GDM1 (cell line): ENCODE results near the gene ZBTB24.
"Not testable (repeated sequence)": the region's sequence is repeated elsewhere in the genome, so short reads cannot be mapped to it uniquely, and the experiment has no call there.

ENCODE experiments used
- DNase-seq: peaks from one replicate; lab custom pipeline; 2025; lab: John Stamatoyannopoulos, UW

The ZBTB24 gene

GRCh38 chr6:109482905-109483734, at the start of gene ZBTB24:
Gene ZBTB24, minus strand, starts transcription at chr6:109483219. Its CDS starts 1,193 bp downstream, at chr6:109482026.
- peak; percentile 91 for DNase-seq

- DNase-seq, result no peak
Observed at GRCh38 chr6:109531446-109531845, 48.4 kb upstream of the ZBTB24 start.

GRCh38 chr6:109527989-109528388, 45.0 kb upstream of the ZBTB24 start:
- no peak for DNase-seq

- DNase-seq, result peak; percentile 52
Observed at GRCh38 chr6:109526905-109527628, 44.0 kb upstream of the ZBTB24 start.

DNA sequence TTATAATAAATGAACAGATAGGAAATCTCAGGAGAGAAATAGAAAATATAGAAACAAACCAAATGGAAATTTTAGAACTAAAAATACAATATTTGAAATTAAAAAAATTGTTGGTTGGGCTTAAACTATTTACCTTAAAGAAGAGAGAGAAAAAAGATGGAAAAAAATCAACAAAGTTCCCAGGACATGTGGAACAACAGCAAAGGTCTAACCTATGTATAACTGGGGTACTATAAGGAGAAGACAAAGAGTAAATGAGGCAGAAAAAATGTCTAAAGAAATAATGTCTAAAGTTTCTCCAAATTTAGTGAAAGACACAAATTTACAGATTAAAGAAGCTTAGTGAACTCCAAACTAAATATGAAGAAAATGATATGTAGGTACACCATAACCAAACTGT, 41.1 kb upstream of the ZBTB24 start:
- no peak for DNase-seq

DNA sequence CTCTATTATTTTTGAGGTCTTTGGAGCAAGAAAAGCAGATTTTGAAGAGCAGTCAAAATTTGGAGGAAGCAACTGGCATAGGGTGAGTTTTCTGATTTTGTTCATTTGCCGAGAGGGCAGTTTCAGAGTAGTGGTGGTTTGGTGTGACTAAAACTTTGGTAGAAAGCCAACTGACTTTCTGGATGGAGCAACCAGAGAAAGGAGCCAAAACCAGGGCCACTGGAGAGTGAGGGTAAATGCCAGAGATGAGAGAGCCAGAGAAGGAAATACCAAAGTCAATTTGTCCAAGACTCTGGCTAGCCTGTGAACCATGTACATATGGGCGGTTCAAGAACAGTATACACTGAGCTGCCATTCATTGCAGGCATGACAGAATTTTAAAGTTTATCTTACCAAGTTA, 40.5 kb upstream of the ZBTB24 start:
- DNase-seq, result no peak

DNA sequence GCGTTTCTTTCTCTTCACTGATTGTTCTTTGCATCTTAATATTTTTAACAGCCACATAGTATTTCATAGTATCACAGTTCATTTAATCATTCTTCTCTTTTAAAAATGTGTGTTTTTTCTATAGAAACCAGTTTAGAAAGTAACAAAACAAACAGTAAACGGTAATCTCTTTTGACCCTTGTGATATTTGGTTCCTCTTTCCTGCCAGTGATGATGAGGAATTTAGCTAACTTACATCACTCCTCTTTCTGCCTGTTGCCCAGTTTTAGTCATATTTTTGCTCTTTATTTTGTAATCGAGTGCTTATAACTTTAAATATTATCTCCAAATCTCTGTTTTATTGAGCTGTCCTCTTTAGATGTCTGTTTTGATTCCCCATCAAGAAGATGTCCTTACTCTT, 38.1 kb upstream of the ZBTB24 start:
- DNase-seq, result no peak

- not testable (repeated sequence) for DNase-seq
Observed at GRCh38 chr6:109519647-109520046, 36.6 kb upstream of the ZBTB24 start.

GRCh38 chr6:109516929-109517328, 33.9 kb upstream of the ZBTB24 start:
- DNase-seq, result peak; percentile 41

DNA sequence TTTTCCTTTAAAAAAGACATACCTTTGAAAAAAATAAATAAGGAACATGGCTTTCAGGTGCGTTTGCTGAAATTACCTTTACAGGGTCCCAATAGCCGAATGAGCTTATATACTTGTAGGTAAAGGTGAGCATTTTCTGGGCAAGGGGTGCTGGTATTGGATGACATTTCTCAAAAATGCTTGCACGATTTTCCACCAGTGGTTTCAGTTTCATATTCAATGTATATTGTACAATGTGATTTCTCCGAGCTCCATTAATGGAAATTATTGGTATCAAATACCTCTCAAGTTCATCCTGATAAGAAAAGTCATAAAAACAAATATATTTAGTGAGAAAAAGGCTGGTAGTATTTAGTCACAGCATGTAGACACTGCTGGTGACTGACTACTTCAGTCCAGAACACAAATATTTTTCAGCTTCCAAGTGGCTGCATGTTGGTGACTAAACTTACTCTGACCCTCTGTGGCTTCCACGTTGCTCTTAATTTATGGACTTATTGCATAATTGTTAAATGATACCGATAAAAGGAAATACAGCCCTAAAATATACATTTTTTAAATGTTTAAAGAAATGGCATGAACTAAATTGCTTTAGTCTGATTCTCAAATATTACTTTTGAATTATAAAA, 32.9 kb upstream of the ZBTB24 start:
- DNase-seq, result no peak

DNA sequence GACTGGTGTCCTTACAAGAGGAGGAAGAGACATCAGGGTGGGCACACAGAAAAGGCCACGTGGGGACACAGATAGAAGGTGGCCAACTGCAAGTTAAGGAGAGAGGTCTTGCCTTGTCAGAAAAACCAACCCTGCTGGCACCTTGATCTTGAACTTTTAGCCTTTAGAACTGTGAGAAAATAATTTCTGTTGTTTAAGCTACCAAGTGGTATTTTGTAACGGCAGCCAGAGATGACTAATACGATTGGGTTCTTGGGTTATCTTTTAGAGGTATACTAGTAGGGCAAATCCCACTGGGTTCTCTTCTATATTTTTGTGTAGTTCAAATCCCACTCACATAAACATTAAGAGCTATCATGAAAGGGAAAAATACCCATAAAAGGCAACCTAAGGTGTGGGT, 31.9 kb upstream of the ZBTB24 start:
- DNase-seq, result no peak

DNA sequence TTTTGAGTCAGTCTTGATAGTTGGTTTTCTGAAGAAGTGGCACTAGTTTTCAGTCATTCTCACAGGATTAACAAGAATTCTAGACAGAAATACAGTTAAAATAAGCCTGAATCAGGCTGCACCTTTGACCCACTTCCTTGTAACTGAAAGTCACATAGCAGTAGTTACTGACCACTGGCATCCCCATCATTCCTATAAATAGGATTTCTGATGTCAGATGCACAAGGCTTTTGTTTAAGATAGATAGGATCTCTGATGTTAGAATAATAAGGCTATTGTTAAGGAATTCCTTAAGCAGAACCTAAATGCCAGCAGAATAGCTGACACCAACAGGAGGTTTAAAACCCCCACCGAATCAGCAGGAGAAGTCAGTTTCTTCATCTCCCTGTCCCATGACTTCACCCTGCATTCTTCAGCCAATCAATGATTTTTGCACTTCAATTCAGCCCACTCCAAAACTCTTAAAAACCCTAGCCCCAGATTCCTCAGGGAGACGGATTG, 30.6 kb upstream of the ZBTB24 start:
- no peak for DNase-seq

- DNase-seq, result no peak
Observed at GRCh38 chr6:109512271-109512817, 29.3 kb upstream of the ZBTB24 start.

GRCh38 chr6:109511832-109512231, 28.8 kb upstream of the ZBTB24 start:
- no peak for DNase-seq

GRCh38 chr6:109510358-109510757, 27.3 kb upstream of the ZBTB24 start:
- no peak for DNase-seq

DNA sequence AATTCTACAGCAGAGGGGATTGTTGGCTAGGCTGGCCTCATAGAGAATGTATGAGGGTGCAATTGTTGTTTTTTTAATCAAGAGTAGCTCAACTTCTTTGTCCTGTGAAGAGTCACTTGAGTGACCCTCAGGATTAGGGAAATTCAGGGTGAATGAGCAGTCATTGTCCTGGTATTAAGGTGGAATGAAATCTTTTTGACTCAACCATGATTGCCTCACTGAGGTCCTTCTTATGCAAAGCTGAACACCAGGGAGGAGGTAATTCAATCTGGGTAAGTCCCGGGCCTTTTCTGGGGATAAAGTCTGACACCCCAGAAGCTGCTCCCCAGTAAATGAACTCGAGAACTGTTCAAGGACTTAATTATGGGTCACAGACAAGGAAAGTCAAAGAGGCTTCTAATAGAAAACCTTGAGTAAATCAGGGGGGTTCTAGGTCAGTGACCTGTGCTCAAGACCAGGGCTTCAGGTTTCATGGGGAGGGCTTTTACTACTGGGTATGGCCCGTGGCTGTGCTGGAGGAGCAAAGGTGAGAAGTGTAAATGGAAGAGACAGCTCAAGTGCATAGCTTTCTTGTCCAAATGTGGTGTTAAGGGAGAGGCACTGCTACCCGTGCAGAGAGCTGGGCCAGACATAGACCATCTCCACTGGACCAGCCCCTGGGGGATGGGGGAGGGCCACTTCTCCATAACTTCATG, 25.3 kb upstream of the ZBTB24 start:
- DNase-seq, result no peak

- no peak for DNase-seq
Observed at GRCh38 chr6:109507490-109508072, 24.6 kb upstream of the ZBTB24 start.

DNA sequence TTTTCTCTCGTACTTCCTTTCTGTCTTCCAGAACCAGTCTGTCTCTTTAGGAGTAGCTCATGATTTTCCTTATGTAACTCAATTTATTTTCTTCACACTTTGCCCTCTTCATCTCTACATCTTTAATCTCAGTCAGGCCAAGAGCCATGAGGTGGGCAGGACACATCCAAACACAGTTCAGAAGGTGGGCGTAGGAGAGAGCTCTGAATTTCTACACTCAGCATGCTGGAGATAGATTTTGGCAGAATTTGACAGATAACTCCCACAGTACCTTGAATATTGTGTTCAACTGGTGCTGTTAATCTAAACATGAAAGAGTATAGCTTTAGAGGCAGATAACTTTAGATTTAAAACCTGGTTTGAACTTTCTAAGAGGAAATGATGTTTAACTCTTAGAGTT, 23.8 kb upstream of the ZBTB24 start:
- DNase-seq, result no peak

- no peak for DNase-seq
Observed at GRCh38 chr6:109506314-109506713, 23.3 kb upstream of the ZBTB24 start.

GRCh38 chr6:109503327-109504224, 20.6 kb upstream of the ZBTB24 start:
- no peak for DNase-seq
